BE2C (cell line): ENCODE results near the gene MUC4.
"Not testable (repeated sequence)": the region's sequence is repeated elsewhere in the genome, so short reads cannot be mapped to it uniquely, and the experiment has no call there.

Experiments used
- DNase-seq: peaks from one replicate; pipeline ENCODE4 v3.0.0-alpha.2; 2020
- H3K27me3 ChIP-seq: fragments of 250-450 bp; sonication (Bioruptor Pico); 2 replicates; pipeline ENCODE4 v1.5.1; 2020; ENCODE audit warnings: mild to moderate bottlenecking
- H3K36me3 ChIP-seq: fragments of 250-450 bp; sonication (Bioruptor Pico); 2 replicates; pipeline ENCODE4 v1.5.1; 2020; ENCODE audit warnings: mild to moderate bottlenecking
- H3K4me1 ChIP-seq: fragments of 250-450 bp; sonication (Bioruptor Pico); 2 replicates; pipeline ENCODE4 v1.5.1; 2020
- H3K4me3 ChIP-seq: 2 replicates; pipeline ENCODE4 v1.5.1; 2011; ENCODE audit warnings: low read depth, low read length
- H3K9me3 ChIP-seq: fragments of 250-450 bp; sonication (Bioruptor Pico); 2 replicates; pipeline ENCODE4 v1.5.1; 2020
- TF ChIP-seq, protein P1 (sequence below): IDR thresholded peaks from 2 replicates; pipeline ENCODE4 v1.5.1; 2012; ENCODE audit warnings: mild to moderate bottlenecking, low read depth, low read length

The MUC4 gene

DNA sequence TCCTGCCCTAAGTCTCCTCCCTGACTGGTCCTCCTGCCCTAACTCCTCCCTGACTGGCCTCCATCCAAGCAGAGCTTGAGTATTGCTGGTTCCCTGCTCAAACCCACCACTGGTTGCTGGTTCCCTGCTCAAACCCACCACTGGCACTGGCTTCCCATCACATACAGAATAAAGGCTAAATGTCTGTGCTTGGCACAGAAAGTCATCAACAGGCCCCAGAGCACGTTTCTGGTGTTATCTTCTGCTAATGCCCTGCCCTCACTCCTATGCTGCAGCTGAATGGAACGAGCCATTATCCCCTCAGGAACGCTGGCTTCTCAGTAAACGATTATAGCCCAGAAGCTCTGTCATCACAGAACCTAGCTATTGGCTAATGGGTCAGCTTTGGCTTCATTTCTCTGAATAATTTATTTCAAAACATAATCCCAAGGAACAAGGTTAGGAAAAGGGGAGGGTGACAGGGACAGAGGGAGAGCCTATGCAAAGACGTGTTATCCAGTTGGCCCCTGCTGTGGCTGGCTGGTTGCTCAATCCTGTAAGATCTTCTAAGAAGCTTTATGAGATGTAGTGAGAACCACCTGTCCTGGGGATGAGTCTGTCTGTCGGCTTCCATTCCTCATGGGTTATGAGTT, 97.2 kb downstream of the MUC4 start:
- Histone ChIP-seq H3K4me3 (no peak overlapping the region), H3K4me1 (no peaks in the 10 kb centered on the region), H3K27me3 (peaks cover 9% of the 10 kb centered on the region), H3K36me3 (no peaks in the 10 kb centered on the region), H3K9me3 (no peaks in the 10 kb centered on the region)
- no peak for DNase-seq
- TF ChIP-seq, protein P1, sequence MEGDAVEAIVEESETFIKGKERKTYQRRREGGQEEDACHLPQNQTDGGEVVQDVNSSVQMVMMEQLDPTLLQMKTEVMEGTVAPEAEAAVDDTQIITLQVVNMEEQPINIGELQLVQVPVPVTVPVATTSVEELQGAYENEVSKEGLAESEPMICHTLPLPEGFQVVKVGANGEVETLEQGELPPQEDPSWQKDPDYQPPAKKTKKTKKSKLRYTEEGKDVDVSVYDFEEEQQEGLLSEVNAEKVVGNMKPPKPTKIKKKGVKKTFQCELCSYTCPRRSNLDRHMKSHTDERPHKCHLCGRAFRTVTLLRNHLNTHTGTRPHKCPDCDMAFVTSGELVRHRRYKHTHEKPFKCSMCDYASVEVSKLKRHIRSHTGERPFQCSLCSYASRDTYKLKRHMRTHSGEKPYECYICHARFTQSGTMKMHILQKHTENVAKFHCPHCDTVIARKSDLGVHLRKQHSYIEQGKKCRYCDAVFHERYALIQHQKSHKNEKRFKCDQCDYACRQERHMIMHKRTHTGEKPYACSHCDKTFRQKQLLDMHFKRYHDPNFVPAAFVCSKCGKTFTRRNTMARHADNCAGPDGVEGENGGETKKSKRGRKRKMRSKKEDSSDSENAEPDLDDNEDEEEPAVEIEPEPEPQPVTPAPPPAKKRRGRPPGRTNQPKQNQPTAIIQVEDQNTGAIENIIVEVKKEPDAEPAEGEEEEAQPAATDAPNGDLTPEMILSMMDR: no peak

DNA sequence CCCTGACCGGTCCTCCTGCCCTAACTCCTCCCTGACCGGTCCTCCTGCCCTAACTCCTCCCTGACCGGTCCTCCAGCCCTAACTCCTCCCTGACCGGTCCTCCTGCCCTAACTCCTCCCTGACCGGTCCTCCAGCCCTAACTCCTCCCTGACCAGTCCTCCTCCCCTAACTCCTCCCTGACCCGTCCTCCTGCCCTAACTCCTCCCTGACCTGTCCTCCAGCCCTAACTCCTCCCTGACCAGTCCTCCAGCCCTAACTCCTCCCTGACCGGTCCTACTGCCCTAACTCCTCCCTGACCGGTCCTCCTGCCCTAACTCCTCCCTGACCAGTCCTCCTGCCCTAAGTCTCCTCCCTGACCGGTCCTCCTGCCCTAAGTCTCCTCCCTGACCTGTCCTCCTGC, 98.6 kb downstream of the MUC4 start:
- H3K9me3 ChIP-seq: not testable (repeated sequence)

DNA sequence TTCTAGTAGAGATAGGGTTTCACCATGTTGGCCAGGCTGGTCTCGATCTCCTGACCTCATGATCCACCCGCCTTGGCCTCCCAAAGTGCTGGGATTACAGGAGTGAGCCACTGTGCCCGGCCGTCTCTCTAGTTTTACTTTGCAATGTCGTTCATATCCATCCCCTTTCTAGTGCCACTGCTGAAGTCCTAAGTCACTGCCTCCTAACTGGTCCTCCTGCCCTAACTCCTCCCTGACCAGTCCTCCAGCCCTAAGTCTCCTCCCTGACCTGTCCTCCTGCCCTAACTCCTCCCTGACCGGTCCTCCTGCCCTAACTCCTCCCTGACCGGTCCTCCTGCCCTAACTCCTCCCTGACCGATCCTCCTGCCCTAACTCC, 99.2 kb downstream of the MUC4 start:
- not testable (repeated sequence) for H3K4me3 ChIP-seq, H3K27me3 ChIP-seq, H3K4me1 ChIP-seq, H3K36me3 ChIP-seq, H3K9me3 ChIP-seq, DNase-seq

More for the DNA sequence above, 98.6 kb downstream of the MUC4 start:
- not testable (repeated sequence) for H3K36me3 ChIP-seq, H3K4me3 ChIP-seq, H3K4me1 ChIP-seq, H3K27me3 ChIP-seq, DNase-seq

DNA sequence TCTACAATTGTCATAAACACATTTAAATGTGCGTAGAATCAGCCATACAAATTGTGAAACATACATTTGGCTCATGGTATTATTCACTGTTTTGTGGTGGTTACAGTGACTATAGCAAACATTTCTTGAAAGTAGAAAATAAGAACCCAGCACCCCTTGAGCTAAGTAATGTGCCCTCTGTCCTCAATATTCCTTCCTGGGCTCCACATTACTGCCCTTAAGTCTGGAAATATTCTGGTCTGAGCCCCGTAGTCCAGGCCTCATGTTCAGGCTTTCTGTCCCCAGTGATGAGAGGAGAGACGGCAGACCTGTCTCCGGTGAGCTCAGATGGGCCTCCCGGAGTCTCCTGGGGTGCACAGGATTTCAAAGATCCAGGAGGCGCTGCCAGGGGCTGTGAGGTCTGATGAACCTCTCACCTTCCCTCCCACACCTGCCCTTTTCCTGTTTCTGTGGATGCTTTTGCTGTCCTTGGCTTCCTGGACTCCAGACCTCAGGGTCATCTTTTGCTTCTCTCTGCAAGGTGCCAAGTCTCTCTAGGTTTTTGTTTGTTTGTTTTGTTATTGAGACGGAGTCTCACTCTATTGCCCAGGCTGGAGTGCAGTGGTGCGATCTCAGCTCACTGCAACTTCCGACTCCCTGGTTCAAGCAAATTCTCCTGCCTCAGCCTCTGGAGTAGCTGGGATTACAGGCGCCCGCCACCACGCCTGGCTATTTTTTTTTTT, 99.8 kb downstream of the MUC4 start:
- H3K36me3 ChIP-seq: no peaks in the 10 kb centered on the region
- H3K4me1 ChIP-seq: no peaks in the 10 kb centered on the region
- no peaks in the 10 kb centered on the region for H3K27me3 ChIP-seq
- no peaks in the 10 kb centered on the region for H3K9me3 ChIP-seq
- TF ChIP-seq, protein P1: no peak
- no peak for DNase-seq
- no peak overlapping the region for H3K4me3 ChIP-seq

DNA sequence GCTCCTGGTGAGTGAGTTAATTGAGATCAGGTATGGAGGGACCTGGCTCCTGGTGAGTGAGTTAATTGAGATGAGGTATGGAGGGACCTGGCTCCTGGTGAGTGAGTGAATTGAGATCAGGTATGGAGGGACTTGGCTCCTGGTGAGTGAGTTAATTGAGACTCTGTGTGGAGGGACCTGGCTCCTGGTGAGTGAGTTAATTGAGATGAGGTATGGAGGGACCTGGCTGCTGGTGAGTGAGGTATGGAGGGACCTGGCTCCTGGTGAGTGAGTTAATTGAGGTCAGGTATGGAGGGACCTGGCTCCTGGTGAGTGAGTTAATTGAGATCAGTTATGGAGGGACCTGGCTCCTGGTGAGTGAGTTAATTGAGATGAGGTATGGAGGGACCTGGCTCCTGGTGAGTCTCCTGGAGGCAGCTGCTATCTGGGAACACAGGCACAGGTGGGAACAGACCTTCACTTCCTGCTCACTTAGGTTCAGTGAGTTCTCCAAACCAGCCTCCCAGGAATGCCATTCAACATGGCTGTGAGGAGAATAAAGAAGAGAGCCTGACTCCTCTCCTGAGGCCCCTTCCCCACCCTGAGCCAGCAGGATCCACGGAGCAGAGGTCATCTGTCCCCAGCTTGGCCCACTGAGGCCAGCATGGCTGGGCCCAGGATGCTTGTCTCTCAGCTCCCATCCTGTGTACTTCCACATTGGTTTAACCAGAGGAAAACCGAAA, 100.5 kb downstream of the MUC4 start:
- not testable (repeated sequence) for H3K27me3 ChIP-seq, H3K4me3 ChIP-seq, H3K4me1 ChIP-seq, H3K9me3 ChIP-seq, DNase-seq, H3K36me3 ChIP-seq

DNA sequence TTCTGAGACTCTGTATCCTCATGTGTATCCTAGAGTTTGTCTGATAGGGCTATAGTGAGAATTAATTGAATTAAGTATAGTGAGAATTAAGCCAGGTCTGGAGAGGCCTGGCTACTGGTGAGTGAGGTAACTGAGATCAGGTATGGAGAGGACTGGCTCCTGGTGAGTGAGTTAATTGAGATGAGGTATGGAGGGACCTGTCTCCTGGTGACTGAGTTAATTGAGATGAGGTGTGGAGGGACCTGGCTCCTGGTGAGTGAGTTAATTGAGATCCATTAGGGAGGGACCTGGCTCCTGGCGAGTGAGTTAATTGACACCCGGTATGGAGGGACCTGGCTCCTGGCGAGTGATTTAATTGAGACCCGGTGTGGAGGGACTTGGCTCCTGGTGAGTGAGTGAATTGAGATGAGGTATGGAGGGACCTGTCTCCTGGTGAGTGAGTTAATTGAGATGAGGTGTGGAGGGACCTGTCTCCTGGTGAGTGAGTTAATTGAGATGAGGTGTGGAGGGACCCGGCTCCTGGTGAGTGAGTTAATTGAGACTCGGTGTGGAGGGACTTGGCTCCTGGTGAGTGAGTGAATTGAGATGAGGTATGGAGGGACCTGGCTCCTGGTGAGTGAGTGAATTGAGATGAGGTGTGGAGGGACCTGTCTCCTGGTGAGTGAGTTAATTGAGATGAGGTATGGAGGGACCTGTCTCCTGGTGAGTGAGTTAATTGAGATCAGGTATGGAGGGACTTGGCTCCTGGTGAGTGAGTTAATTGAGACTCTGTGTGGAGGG, 101.4 kb downstream of the MUC4 start:
- H3K4me3 ChIP-seq, H3K4me1 ChIP-seq, H3K27me3 ChIP-seq, H3K36me3 ChIP-seq, H3K9me3 ChIP-seq, DNase-seq: not testable (repeated sequence)

DNA sequence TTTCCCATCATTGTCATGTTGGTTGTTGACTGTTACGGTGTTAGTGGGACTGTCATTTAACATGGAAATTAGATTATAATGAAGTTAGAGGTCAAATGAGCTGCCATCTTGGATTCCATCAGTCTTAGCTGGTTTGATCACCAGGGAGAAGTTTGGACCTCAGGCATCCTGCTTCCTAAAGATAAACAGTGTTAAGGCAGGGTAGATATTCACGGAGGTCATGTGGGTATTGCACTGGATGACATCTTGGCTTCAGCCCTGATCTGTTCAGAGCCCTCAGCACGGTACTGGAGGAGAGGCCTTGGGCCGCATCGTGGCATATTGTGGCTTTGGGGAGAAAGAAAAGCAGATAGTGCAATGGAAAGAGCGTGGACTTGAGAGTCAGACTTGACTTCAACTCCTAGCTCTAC, 102.0 kb downstream of the MUC4 start:
- Histone ChIP-seq H3K9me3 (no peaks in the 10 kb centered on the region), H3K27me3 (no peaks in the 10 kb centered on the region), H3K4me1 (no peaks in the 10 kb centered on the region), H3K4me3 (no peak overlapping the region), H3K36me3 (no peaks in the 10 kb centered on the region)
- TF ChIP-seq, protein P1: no peak
- no peak for DNase-seq
